Endodermal cell (in vitro differentiated cells): ENCODE results near the gene GUCY1A1. TPM values are rescaled to one million over a fixed set of nuclear protein-coding genes. Genes with fewer than 3 reads are reported as not detected.

ENCODE experiments used
- DNase-seq: peaks from one replicate; pipeline ENCODE4 v3.0.0-alpha.2; 2017
- H3K27ac ChIP-seq: 2 replicates; pipeline ENCODE4 v1.5.1; 2013; ENCODE audit warnings: mild to moderate bottlenecking, low read depth, low read length, moderate library complexity
- H3K27me3 ChIP-seq: 2 replicates; pipeline ENCODE4 v1.6.1; 2013; ENCODE audit warnings: mild to moderate bottlenecking, low read length, moderate library complexity; ENCODE audit not compliant: insufficient read depth, control insufficient read depth, poor library complexity, severe bottlenecking
- H3K36me3 ChIP-seq: 2 replicates; pipeline ENCODE4 v1.7.0; 2013; ENCODE audit warnings: mild to moderate bottlenecking, low read length, moderate library complexity; ENCODE audit not compliant: control insufficient read depth, insufficient read depth
- H3K4me1 ChIP-seq: one replicate; pipeline ENCODE4 v1.7.0; 2013; ENCODE audit warnings: low read length; ENCODE audit not compliant: control insufficient read depth, insufficient read depth
- H3K4me3 ChIP-seq: 2 replicates; pipeline ENCODE4 v1.5.1; 2013; ENCODE audit warnings: mild to moderate bottlenecking, low read length, moderate library complexity
- H3K9ac ChIP-seq: 2 replicates; pipeline ENCODE4 v1.6.1; 2013; ENCODE audit warnings: mild to moderate bottlenecking, low read length, moderate library complexity; ENCODE audit not compliant: poor library complexity, severe bottlenecking; ENCODE audit errors: extremely low read depth
- H3K9me3 ChIP-seq: 2 replicates; pipeline ENCODE4 v1.6.1; 2013; ENCODE audit warnings: mild to moderate bottlenecking, low read length, moderate library complexity; ENCODE audit not compliant: control insufficient read depth
- H3K27ac Mint-ChIP-seq: 2 replicates; pipeline ENCODE4 v1.8.0; 2020; ENCODE audit warnings: mixed read lengths
- H3K27me3 Mint-ChIP-seq: 2 replicates; pipeline ENCODE4 v1.8.0; 2021; ENCODE audit warnings: mild to moderate bottlenecking, mixed read lengths; ENCODE audit not compliant: insufficient read depth
- H3K36me3 Mint-ChIP-seq: 2 replicates; pipeline ENCODE4 v1.8.0; 2020; ENCODE audit warnings: low read depth, mixed read lengths
- H3K4me1 Mint-ChIP-seq: 2 replicates; pipeline ENCODE4 v1.8.0; 2020; ENCODE audit warnings: mixed read lengths
- H3K4me3 Mint-ChIP-seq: 2 replicates; pipeline ENCODE4 v1.8.0; 2020; ENCODE audit warnings: mild to moderate bottlenecking, moderate library complexity, mixed read lengths
- H3K9me3 Mint-ChIP-seq: 2 replicates; pipeline ENCODE4 v1.8.0; 2020; ENCODE audit warnings: mild to moderate bottlenecking, mixed read lengths
- WGBS, 2 experiments: methylation state at CpG; one replicate each; pipeline versions ENCODE4 v1.1.5 to v1.1.7; 2013; ENCODE audit warnings: missing lambda C conversion rate in 2 of 2, mixed read lengths in 1 of 2; ENCODE audit not compliant: insufficient coverage in 1 of 2, insufficient read length in 1 of 2; 5-methylcytosine and 5-hydroxymethylcytosine counted together
- total RNA-seq, 2 donors: library from RNA; stranded (reverse); fragmentation: NEBNext Ultra II Directional in 1 of 2; extraction: Animal tissue kit (Norgen Biotek cat#: 25700) in 1 of 2; gene quantifications; 2 replicates in 1 of 2; 3 replicates in 1 of 2; pipeline ENCODE4 v1.2.1, GENCODE V29; 2021
- TF ChIP-seq, protein P1 (sequence below): fragments of 200-600 bp; sonication (generic); conservative IDR thresholded peaks from 2 replicates; pipeline ENCODE4 v1.5.0; 2021; ENCODE audit warnings: antibody characterized with exemption, mild to moderate bottlenecking

The GUCY1A1 gene
- total RNA-seq, 2 donors from 2014 or later: 0.58 to 1.1 TPM

DNA sequence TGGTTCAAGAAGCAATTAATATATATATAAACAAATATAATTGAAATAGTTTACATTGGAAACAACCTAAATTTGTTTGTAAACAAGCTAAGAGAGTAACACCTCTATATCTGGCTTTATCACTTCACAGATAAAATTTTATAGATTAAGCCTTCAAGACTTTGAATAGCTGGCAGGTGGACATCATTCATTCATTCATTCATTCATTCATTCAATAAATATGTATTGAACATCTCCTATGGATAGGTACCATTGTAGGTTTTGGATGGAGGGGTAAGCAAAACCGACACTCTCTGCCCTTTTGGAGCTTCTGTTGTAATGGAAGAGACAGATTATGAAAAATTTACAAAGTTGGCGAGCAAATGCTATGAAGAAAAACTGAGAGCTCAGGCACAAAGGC is 35.2 kb downstream of the GUCY1A1 start:
- 97% methylated on average over 2 of the region's 2 CpGs; no CpG with 5 or more reads in 1 of the 2 experiments for WGBS, 2 experiments
- no peak for DNase-seq
- Mint-ChIP-seq H3K9me3 (no peaks in the 10 kb centered on the region), H3K27ac (no peak overlapping the region), H3K36me3 (no peaks in the 10 kb centered on the region), H3K4me1 (peaks cover 21% of the 10 kb centered on the region), H3K4me3 (no peak overlapping the region), H3K27me3 (peaks cover under 1% of the 10 kb centered on the region)
- H3K27ac ChIP-seq: no peak overlapping the region
- no peaks in the 10 kb centered on the region for H3K36me3 ChIP-seq
- TF ChIP-seq, protein P1, sequence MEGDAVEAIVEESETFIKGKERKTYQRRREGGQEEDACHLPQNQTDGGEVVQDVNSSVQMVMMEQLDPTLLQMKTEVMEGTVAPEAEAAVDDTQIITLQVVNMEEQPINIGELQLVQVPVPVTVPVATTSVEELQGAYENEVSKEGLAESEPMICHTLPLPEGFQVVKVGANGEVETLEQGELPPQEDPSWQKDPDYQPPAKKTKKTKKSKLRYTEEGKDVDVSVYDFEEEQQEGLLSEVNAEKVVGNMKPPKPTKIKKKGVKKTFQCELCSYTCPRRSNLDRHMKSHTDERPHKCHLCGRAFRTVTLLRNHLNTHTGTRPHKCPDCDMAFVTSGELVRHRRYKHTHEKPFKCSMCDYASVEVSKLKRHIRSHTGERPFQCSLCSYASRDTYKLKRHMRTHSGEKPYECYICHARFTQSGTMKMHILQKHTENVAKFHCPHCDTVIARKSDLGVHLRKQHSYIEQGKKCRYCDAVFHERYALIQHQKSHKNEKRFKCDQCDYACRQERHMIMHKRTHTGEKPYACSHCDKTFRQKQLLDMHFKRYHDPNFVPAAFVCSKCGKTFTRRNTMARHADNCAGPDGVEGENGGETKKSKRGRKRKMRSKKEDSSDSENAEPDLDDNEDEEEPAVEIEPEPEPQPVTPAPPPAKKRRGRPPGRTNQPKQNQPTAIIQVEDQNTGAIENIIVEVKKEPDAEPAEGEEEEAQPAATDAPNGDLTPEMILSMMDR: no peak
- H3K9me3 ChIP-seq: no peaks in the 10 kb centered on the region
- H3K4me3 ChIP-seq: no peak overlapping the region
- H3K9ac ChIP-seq: no peak overlapping the region
- H3K27me3 ChIP-seq: no peaks in the 10 kb centered on the region
- H3K4me1 ChIP-seq: peaks cover 6% of the 10 kb centered on the region

DNA sequence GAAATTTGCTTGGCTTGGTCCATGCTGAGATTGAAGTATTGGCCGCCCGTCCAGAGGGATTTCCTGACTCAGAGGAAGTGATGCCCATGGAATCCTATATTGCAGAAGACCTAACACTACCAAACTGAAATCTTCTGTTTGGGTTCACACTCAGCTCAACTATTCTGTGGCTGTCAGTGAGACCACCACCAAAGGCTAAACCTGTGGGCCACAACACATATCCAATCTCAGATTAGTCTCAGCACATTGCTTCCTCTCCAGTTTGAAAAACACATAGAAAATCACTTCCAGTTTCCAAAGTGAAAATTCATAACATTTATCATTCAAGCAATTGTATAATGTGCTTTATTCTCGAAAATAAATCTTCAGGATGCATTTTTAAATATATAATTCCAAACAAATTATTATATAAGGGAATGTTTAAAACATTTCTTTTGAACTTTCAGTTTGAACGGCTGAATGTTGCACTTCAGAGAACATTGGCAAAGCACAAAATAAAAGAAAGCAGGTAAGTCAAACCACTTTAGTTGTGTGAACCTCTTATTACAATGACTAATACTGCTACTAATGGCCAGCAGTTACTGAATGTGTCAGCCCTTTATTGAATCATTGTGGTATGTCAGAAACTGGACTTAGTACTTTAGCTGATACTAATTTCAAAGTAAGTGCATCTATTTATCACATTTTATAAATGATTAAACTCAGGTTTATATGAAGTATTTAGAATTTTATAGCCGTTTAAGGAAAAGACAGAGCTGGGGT is 37.0 kb downstream of the GUCY1A1 start:
- H3K27ac ChIP-seq: no peak overlapping the region
- Mint-ChIP-seq H3K4me3 (no peak overlapping the region), H3K27ac (no peak overlapping the region), H3K4me1 (peaks cover 20% of the 10 kb centered on the region), H3K27me3 (no peaks in the 10 kb centered on the region), H3K36me3 (no peaks in the 10 kb centered on the region), H3K9me3 (no peaks in the 10 kb centered on the region)
- H3K27me3 ChIP-seq: no peaks in the 10 kb centered on the region
- TF ChIP-seq, protein P1: no peak
- WGBS, 2 experiments: 86% methylated on average over 4 of the region's 5 CpGs; no CpG with 5 or more reads in 1 of the 2 experiments
- H3K36me3 ChIP-seq: no peaks in the 10 kb centered on the region
- H3K9me3 ChIP-seq: no peaks in the 10 kb centered on the region
- H3K4me1 ChIP-seq: peaks cover 6% of the 10 kb centered on the region
- no peak overlapping the region for H3K4me3 ChIP-seq
- H3K9ac ChIP-seq: no peak overlapping the region
- no peak for DNase-seq

DNA sequence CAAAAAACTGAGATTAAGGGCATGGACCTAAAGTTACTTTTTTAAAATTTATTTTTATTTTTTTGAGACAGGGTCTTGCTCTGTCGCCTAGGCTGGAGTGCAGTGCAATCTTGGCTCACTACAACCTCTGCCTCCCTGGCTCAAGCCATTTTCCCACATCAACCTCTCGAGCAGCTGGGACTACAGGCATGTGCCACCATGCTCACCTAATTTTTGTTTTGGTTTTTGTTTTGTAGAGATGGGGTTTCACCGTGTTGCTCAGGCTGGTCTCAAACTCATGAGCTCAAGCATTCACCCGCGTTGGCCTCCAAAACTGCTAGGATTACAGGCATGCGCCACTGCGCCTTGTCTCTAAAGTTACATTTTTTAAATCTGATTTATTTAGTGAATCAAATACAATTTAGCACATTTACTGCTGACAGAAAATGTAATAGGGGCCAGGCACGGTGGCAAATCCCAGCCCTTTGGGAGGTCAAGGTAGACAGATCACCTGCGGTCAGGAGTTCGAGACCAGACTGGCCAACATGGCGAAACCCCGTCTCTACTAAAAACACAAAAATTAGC is 38.3 kb downstream of the GUCY1A1 start:
- Histone ChIP-seq H3K27ac (no peak overlapping the region), H3K36me3 (no peaks in the 10 kb centered on the region), H3K4me1 (peaks cover 6% of the 10 kb centered on the region), H3K27me3 (no peaks in the 10 kb centered on the region), H3K9me3 (no peaks in the 10 kb centered on the region), H3K4me3 (no peak overlapping the region), H3K9ac (no peak overlapping the region)
- Mint-ChIP-seq H3K9me3 (no peaks in the 10 kb centered on the region), H3K27ac (no peak overlapping the region), H3K4me3 (no peak overlapping the region), H3K27me3 (no peaks in the 10 kb centered on the region), H3K36me3 (no peaks in the 10 kb centered on the region), H3K4me1 (peaks cover 22% of the 10 kb centered on the region)
- DNase-seq: no peak
- TF ChIP-seq, protein P1: no peak
- 94 to 95% methylated on average over 8 to 12 of the region's 12 CpGs for WGBS, 2 experiments
